ENCODE data around the gene IMPG2. TPM values are rescaled to one million over a fixed set of nuclear protein-coding genes. Genes with fewer than 3 reads are reported as not detected.

The IMPG2 gene
- polyA plus RNA-seq, 1 donor (not counting 4 experiments of a cell fraction or from before 2014, with no cell fraction given) = 0.16 TPM

GRCh38 chr3:101259485-101260341 lies 60.7 kb downstream of the IMPG2 start:
- no peaks in the 10 kb centered on the region for H3K36me3 ChIP-seq (ENCODE audit: control insufficient read depth in 2 of 2, extremely low read depth in 1 of 2, insufficient read depth in 2 of 2, low read length in 2 of 2)
- no peak overlapping the region for H3K4me3 ChIP-seq (ENCODE audit: control insufficient read depth in 2 of 3, extremely low read depth in 1 of 3, insufficient read depth in 2 of 3, low read depth in 1 of 3, low read length in 3 of 3)
- H3K9me1 ChIP-seq (ENCODE audit: control insufficient read depth, extremely low read depth, insufficient read depth, low read length) = no peaks in the 10 kb centered on the region
- dilution Hi-C loops (cut with MboI; ENCODE audit: extremely low pct_ligation_motif_present, low sequenced_read_pairs) = no loop called here
- H3K27ac ChIP-seq (ENCODE audit: control insufficient read depth, insufficient read depth, low read length) = no peak overlapping the region
- no peak overlapping the region for H3K4me2 ChIP-seq (ENCODE audit: control insufficient read depth, extremely low read depth, insufficient read depth, low read depth, low read length)
- no peak for FAIRE-seq
- no peaks in the 10 kb centered on the region for H4K20me1 ChIP-seq (ENCODE audit: control insufficient read depth, extremely low read depth, insufficient read depth, low read length)
- H2AFZ ChIP-seq (ENCODE audit: control insufficient read depth, low read length) = no peak overlapping the region
- TF ChIP-seq EZH2 (IDR thresholded peaks at IDR 0.05; ENCODE audit: low read length) (no peak), CTCF (optimal IDR thresholded peaks at IDR 0.05 in 1 of 3, IDR thresholded peaks at IDR 0.05 in 1 of 3, conservative IDR thresholded peaks at IDR 0.05 in 1 of 3; ENCODE audit: extremely low read depth in 1 of 3, insufficient read depth in 2 of 3, low read length in 3 of 3) (no peak)
- DNase-seq (ENCODE audit: low read depth, low spot score) = no peak
- H3K4me1 ChIP-seq (ENCODE audit: control insufficient read depth, extremely low read depth, insufficient read depth, low read length) = no peaks in the 10 kb centered on the region
- H3K9ac ChIP-seq (ENCODE audit: control insufficient read depth, extremely low read depth, insufficient read depth, low read length) = no peak overlapping the region
- no peaks in the 10 kb centered on the region for H3K79me2 ChIP-seq (ENCODE audit: control insufficient read depth, insufficient read depth, low read length)
- no peaks in the 10 kb centered on the region for H3K9me3 ChIP-seq (ENCODE audit: control insufficient read depth, low read depth, low read length)
- no peaks in the 10 kb centered on the region for H3K27me3 ChIP-seq (ENCODE audit: control insufficient read depth, extremely low read depth, insufficient read depth, low read length)

- dilution Hi-C loops (cut with MboI; ENCODE audit: extremely low pct_ligation_motif_present, low sequenced_read_pairs) = no loop called here
- Histone ChIP-seq H3K9me1 (ENCODE audit: control insufficient read depth, extremely low read depth, insufficient read depth, low read length) (no peaks in the 10 kb centered on the region), H3K27ac (ENCODE audit: control insufficient read depth, insufficient read depth, low read length) (no peak overlapping the region), H3K36me3 (ENCODE audit: control insufficient read depth in 2 of 2, extremely low read depth in 1 of 2, insufficient read depth in 2 of 2, low read length in 2 of 2) (no peaks in the 10 kb centered on the region), H3K9ac (ENCODE audit: control insufficient read depth, extremely low read depth, insufficient read depth, low read length) (no peak overlapping the region), H4K20me1 (ENCODE audit: control insufficient read depth, extremely low read depth, insufficient read depth, low read length) (no peaks in the 10 kb centered on the region), H2AFZ (ENCODE audit: control insufficient read depth, low read length) (no peak overlapping the region), H3K4me3 (ENCODE audit: control insufficient read depth in 2 of 3, extremely low read depth in 1 of 3, insufficient read depth in 2 of 3, low read depth in 1 of 3, low read length in 3 of 3) (no peak overlapping the region), H3K9me3 (ENCODE audit: control insufficient read depth, low read depth, low read length) (no peaks in the 10 kb centered on the region), H3K27me3 (ENCODE audit: control insufficient read depth, extremely low read depth, insufficient read depth, low read length) (no peaks in the 10 kb centered on the region), H3K4me1 (ENCODE audit: control insufficient read depth, extremely low read depth, insufficient read depth, low read length) (no peaks in the 10 kb centered on the region), H3K4me2 (ENCODE audit: control insufficient read depth, extremely low read depth, insufficient read depth, low read depth, low read length) (no peak overlapping the region), H3K79me2 (ENCODE audit: control insufficient read depth, insufficient read depth, low read length) (no peaks in the 10 kb centered on the region)
- no peak for DNase-seq (ENCODE audit: low read depth, low spot score)
- FAIRE-seq = no peak
- TF ChIP-seq CTCF (optimal IDR thresholded peaks at IDR 0.05 in 1 of 3, IDR thresholded peaks at IDR 0.05 in 1 of 3, conservative IDR thresholded peaks at IDR 0.05 in 1 of 3; ENCODE audit: extremely low read depth in 1 of 3, insufficient read depth in 2 of 3, low read length in 3 of 3) = no peak
- no peak for TF ChIP-seq EZH2 (IDR thresholded peaks at IDR 0.05; ENCODE audit: low read length)
These were observed 63.9 kb downstream of the IMPG2 start for GRCh38 chr3:101256511-101256910.
